Activated naive CD4-positive, alpha-beta T cell treated with anti-CD3 and anti-CD28 coated beads, Interleukin-2, amount 10 ng/mL, durations not matched to agents 7 days and 5 days (primary cell): ENCODE measurements around the gene ASTN2.

Source experiments
- CTCF ChIA-PET: fragments of 350-600 bp; sonication (Branson Sonifier 250); formaldehyde crosslinking; loops from one replicate; lab custom pipeline; 2021; ENCODE audit warnings: antibody characterized with exemption; lab: Charles Lee
- DNase-seq: peaks from one replicate; pipeline ENCODE4 v3.0.0-alpha.2; 2020
- H3K27ac Mint-ChIP-seq: one replicate; pipeline ENCODE4 v1.8.0; 2021; ENCODE audit warnings: mild to moderate bottlenecking, moderate library complexity, mixed read lengths
- H3K27me3 Mint-ChIP-seq: one replicate; pipeline ENCODE4 v1.8.0; 2021; ENCODE audit warnings: mild to moderate bottlenecking, mixed read lengths
- H3K36me3 Mint-ChIP-seq: one replicate; pipeline ENCODE4 v1.8.0; 2021; ENCODE audit warnings: mixed read lengths
- H3K4me1 Mint-ChIP-seq: one replicate; pipeline ENCODE4 v1.8.0; 2021; ENCODE audit warnings: mixed read lengths
- H3K4me3 Mint-ChIP-seq: one replicate; pipeline ENCODE4 v1.8.0; 2021; ENCODE audit warnings: mild to moderate bottlenecking, moderate library complexity, mixed read lengths
- H3K9me3 Mint-ChIP-seq: one replicate; pipeline ENCODE4 v1.8.0; 2021; ENCODE audit warnings: mixed read lengths

Gene ASTN2

GRCh38 chr9:117050007-117050406 is 364.9 kb downstream of the ASTN2 start:
- no peak overlapping the region for H3K4me3 Mint-ChIP-seq
- H3K4me1 Mint-ChIP-seq: no peaks in the 10 kb centered on the region
- H3K27ac Mint-ChIP-seq: no peak overlapping the region
- CTCF ChIA-PET: no interaction called here
- DNase-seq: no peak
- H3K36me3 Mint-ChIP-seq: no peaks in the 10 kb centered on the region
- no peaks in the 10 kb centered on the region for H3K9me3 Mint-ChIP-seq
- H3K27me3 Mint-ChIP-seq: no peaks in the 10 kb centered on the region

GRCh38 chr9:117046666-117047327 is 368.1 kb downstream of the ASTN2 start:
- H3K27ac Mint-ChIP-seq: no peak overlapping the region
- no peaks in the 10 kb centered on the region for H3K27me3 Mint-ChIP-seq
- H3K4me3 Mint-ChIP-seq: no peak overlapping the region
- CTCF ChIA-PET: no interaction called here
- H3K9me3 Mint-ChIP-seq: no peaks in the 10 kb centered on the region
- no peak for DNase-seq
- H3K4me1 Mint-ChIP-seq: no peaks in the 10 kb centered on the region
- no peaks in the 10 kb centered on the region for H3K36me3 Mint-ChIP-seq

- no peak for DNase-seq
- no peak overlapping the region for H3K4me3 Mint-ChIP-seq
- CTCF ChIA-PET: no interaction called here
- H3K9me3 Mint-ChIP-seq: no peaks in the 10 kb centered on the region
- H3K4me1 Mint-ChIP-seq: no peaks in the 10 kb centered on the region
- no peaks in the 10 kb centered on the region for H3K36me3 Mint-ChIP-seq
- H3K27ac Mint-ChIP-seq: no peak overlapping the region
- no peaks in the 10 kb centered on the region for H3K27me3 Mint-ChIP-seq
Measured at GRCh38 chr9:117044241-117044640, 370.6 kb downstream of the ASTN2 start.

- Mint-ChIP-seq H3K4me3 (no peak overlapping the region), H3K36me3 (no peaks in the 10 kb centered on the region), H3K4me1 (no peaks in the 10 kb centered on the region), H3K9me3 (no peaks in the 10 kb centered on the region), H3K27me3 (no peaks in the 10 kb centered on the region), H3K27ac (no peak overlapping the region)
- no peak for DNase-seq
- CTCF ChIA-PET: no interaction called here
Measured at GRCh38 chr9:117043159-117043558, 371.7 kb downstream of the ASTN2 start.

GRCh38 chr9:117035546-117035945 is 379.3 kb downstream of the ASTN2 start:
- no peaks in the 10 kb centered on the region for H3K27me3 Mint-ChIP-seq
- H3K9me3 Mint-ChIP-seq: no peaks in the 10 kb centered on the region
- DNase-seq: no peak
- H3K4me3 Mint-ChIP-seq: no peak overlapping the region
- H3K4me1 Mint-ChIP-seq: no peaks in the 10 kb centered on the region
- H3K27ac Mint-ChIP-seq: no peak overlapping the region
- H3K36me3 Mint-ChIP-seq: no peaks in the 10 kb centered on the region
- CTCF ChIA-PET: no interaction called here

GRCh38 chr9:117034866-117035265 is 380.0 kb downstream of the ASTN2 start:
- H3K27me3 Mint-ChIP-seq: no peaks in the 10 kb centered on the region
- DNase-seq: no peak
- H3K4me1 Mint-ChIP-seq: no peaks in the 10 kb centered on the region
- no peak overlapping the region for H3K4me3 Mint-ChIP-seq
- no peak overlapping the region for H3K27ac Mint-ChIP-seq
- no peaks in the 10 kb centered on the region for H3K36me3 Mint-ChIP-seq
- CTCF ChIA-PET: no interaction called here
- H3K9me3 Mint-ChIP-seq: no peaks in the 10 kb centered on the region

GRCh38 chr9:117030254-117030768 is 384.5 kb downstream of the ASTN2 start:
- no peaks in the 10 kb centered on the region for H3K27me3 Mint-ChIP-seq
- no peak overlapping the region for H3K4me3 Mint-ChIP-seq
- no peaks in the 10 kb centered on the region for H3K36me3 Mint-ChIP-seq
- CTCF ChIA-PET: no interaction called here
- no peak for DNase-seq
- H3K27ac Mint-ChIP-seq: no peak overlapping the region
- no peaks in the 10 kb centered on the region for H3K4me1 Mint-ChIP-seq
- peaks cover 2% of the 10 kb centered on the region for H3K9me3 Mint-ChIP-seq

- CTCF ChIA-PET: no interaction called here
Measured at GRCh38 chr9:117029341-117029740, 385.5 kb downstream of the ASTN2 start.

GRCh38 chr9:117028103-117028858 is 386.6 kb downstream of the ASTN2 start:
- CTCF ChIA-PET: no interaction called here
- H3K27ac Mint-ChIP-seq: no peak overlapping the region
- no peaks in the 10 kb centered on the region for H3K4me1 Mint-ChIP-seq
- no peaks in the 10 kb centered on the region for H3K27me3 Mint-ChIP-seq
- H3K9me3 Mint-ChIP-seq: peaks cover 6% of the 10 kb centered on the region
- H3K36me3 Mint-ChIP-seq: no peaks in the 10 kb centered on the region
- no peak overlapping the region for H3K4me3 Mint-ChIP-seq
- no peak for DNase-seq

More at GRCh38 chr9:117029341-117029740, 385.5 kb downstream of the ASTN2 start:
- no peak for DNase-seq
- H3K4me3 Mint-ChIP-seq: no peak overlapping the region
- no peak overlapping the region for H3K27ac Mint-ChIP-seq
- H3K27me3 Mint-ChIP-seq: no peaks in the 10 kb centered on the region
- no peaks in the 10 kb centered on the region for H3K4me1 Mint-ChIP-seq
- no peaks in the 10 kb centered on the region for H3K36me3 Mint-ChIP-seq
- peaks cover 3% of the 10 kb centered on the region for H3K9me3 Mint-ChIP-seq

- Mint-ChIP-seq H3K27ac (no peak overlapping the region), H3K27me3 (no peaks in the 10 kb centered on the region), H3K9me3 (peaks cover 8% of the 10 kb centered on the region), H3K36me3 (no peaks in the 10 kb centered on the region), H3K4me1 (no peaks in the 10 kb centered on the region), H3K4me3 (no peak overlapping the region)
- CTCF ChIA-PET: no interaction called here
- DNase-seq: no peak
Measured at GRCh38 chr9:117021906-117022305, 393.0 kb downstream of the ASTN2 start.

GRCh38 chr9:117018966-117019617 is 395.8 kb downstream of the ASTN2 start:
- Mint-ChIP-seq H3K36me3 (no peaks in the 10 kb centered on the region), H3K27ac (no peak overlapping the region), H3K27me3 (no peaks in the 10 kb centered on the region), H3K4me3 (no peak overlapping the region), H3K9me3 (peaks cover 5% of the 10 kb centered on the region), H3K4me1 (no peaks in the 10 kb centered on the region)
- CTCF ChIA-PET: no interaction called here
- DNase-seq: no peak

GRCh38 chr9:117017414-117017985 is 397.4 kb downstream of the ASTN2 start:
- no peaks in the 10 kb centered on the region for H3K36me3 Mint-ChIP-seq
- no peaks in the 10 kb centered on the region for H3K9me3 Mint-ChIP-seq
- no peak overlapping the region for H3K27ac Mint-ChIP-seq
- no peak for DNase-seq
- no peaks in the 10 kb centered on the region for H3K4me1 Mint-ChIP-seq
- H3K27me3 Mint-ChIP-seq: no peaks in the 10 kb centered on the region
- CTCF ChIA-PET: interaction anchor here (0.6 kb wide), 1 partner anchor 356 kb away, joined by 3 read pairs; no protein-coding TSS in a partner anchor
- H3K4me3 Mint-ChIP-seq: no peak overlapping the region

- no peaks in the 10 kb centered on the region for H3K27me3 Mint-ChIP-seq
- H3K4me1 Mint-ChIP-seq: no peaks in the 10 kb centered on the region
- no peak overlapping the region for H3K4me3 Mint-ChIP-seq
- CTCF ChIA-PET: no interaction called here
- no peak overlapping the region for H3K27ac Mint-ChIP-seq
- no peaks in the 10 kb centered on the region for H3K36me3 Mint-ChIP-seq
- DNase-seq: no peak
- peaks cover 1% of the 10 kb centered on the region for H3K9me3 Mint-ChIP-seq
Measured at GRCh38 chr9:117014061-117014460, 400.8 kb downstream of the ASTN2 start.

- Mint-ChIP-seq H3K27ac (no peak overlapping the region), H3K36me3 (no peaks in the 10 kb centered on the region), H3K4me1 (no peaks in the 10 kb centered on the region), H3K9me3 (peaks cover 1% of the 10 kb centered on the region), H3K27me3 (no peaks in the 10 kb centered on the region), H3K4me3 (no peak overlapping the region)
- no peak for DNase-seq
- CTCF ChIA-PET: no interaction called here
Measured at GRCh38 chr9:117013440-117013995, 401.3 kb downstream of the ASTN2 start.
